Hematopoietic multipotent progenitor cell treated with erythropoietin and hydrocortisone succinate and interleukin-3 and kit ligand, for 4 days (in vitro differentiated cells): ENCODE data around the gene RTN4IP1.
A peak's percentile ranks its signal among the peaks of the same experiment; 100 is the strongest.

Experiments used
- DNase-seq: peaks from one replicate; pipeline ENCODE4 v3.0.0-alpha.2; 2015

RTN4IP1 gene, protein sequence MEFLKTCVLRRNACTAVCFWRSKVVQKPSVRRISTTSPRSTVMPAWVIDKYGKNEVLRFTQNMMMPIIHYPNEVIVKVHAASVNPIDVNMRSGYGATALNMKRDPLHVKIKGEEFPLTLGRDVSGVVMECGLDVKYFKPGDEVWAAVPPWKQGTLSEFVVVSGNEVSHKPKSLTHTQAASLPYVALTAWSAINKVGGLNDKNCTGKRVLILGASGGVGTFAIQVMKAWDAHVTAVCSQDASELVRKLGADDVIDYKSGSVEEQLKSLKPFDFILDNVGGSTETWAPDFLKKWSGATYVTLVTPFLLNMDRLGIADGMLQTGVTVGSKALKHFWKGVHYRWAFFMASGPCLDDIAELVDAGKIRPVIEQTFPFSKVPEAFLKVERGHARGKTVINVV

DNA sequence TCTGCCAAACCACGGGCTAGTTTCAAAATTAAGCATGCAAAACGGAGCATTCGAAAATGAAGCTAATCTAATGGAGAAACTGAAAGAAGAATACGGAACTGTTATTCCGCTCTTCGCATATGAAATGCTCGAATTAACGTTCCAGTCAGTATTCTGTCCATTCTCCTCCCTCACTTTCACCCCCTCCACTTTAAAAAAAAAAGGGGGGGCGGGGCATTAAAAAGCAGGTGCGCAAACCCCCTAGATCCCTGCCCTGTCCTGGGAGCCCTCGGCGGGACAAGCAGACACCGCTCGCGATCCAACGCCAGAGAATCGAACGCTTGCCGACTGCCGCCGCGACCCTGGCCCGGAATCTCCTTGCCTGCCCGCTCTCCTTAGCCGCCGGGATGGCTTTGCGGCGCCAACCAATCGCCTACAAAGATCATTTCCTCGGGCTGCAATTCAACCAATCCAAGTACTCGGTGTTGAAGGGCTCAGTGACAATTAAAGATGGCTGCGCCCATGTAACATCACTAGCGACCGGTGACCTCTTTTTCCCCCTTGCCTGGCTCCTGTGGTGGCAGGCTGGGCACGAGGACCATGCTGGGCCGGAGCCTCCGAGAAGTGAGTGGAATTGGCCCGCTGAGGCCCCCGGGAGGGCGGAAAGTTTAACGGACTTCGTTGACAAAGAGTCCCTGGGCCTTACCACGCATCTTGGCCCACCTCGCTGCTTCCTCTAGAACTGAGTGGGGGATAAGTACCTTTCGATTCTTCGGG is at the start of gene RTN4IP1, which contains the start of gene QRSL1:
TSS of gene RTN4IP1 (minus strand) at position 396 of the 756 bp plus-strand sequence. CDS start 477 bp downstream, outside the sequence.
TSS of gene QRSL1 (plus strand) at position 476 of the 756 bp plus-strand sequence. CDS start at position 580, 104 bp downstream.
- peak; percentile 96 for DNase-seq

DNA sequence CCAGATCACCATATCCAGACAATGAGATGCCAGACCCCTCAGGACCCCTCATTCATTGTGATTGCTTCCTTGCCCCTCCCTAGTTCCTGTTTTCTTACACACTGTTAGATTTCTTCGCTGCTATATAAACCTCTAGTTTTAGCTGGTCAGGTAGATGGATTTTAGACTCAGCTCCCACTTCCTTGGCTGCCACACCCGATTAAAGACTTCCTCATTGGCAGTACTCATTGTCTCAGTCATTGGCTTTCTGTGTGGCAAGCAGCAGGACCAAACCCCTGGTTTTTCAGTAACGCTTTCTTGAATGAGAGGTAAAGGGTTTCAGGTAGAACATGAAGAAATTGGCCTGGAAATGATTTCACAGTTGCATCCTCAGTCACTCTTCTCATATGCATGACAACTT is 48.0 kb upstream of the RTN4IP1 start:
- no peak for DNase-seq

DNA sequence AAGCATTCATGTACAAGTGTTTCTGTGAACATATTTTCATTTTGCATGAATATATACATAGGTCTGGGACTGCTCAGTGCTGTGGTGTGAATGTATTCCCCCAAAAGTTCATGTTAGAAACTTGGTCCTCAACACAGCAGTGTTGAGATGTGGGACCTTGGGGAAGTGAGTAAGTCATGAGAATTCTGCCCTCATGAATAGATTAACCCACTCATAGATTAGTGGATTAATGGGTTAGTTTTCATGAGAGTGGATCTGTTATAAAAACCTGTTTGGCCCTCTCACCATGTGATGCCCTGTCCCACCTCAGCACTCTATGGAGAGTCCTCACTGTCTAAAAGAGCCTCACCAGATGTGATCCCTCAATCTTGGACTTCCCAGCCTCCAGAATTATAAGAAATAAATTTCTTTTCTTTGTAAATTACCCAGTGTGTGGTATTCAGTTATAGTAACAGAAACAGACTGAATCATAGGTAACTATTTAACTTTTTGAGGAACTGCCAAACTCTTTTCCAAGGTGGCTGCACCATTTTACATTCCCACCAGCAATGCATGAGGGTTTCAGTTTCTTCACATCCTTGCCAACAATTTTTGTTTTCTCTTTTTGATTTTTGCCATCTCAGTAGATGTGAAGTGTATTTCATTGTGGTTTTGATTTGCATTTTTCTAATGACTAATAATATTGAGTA is 45.4 kb upstream of the RTN4IP1 start:
- DNase-seq: no peak

DNA sequence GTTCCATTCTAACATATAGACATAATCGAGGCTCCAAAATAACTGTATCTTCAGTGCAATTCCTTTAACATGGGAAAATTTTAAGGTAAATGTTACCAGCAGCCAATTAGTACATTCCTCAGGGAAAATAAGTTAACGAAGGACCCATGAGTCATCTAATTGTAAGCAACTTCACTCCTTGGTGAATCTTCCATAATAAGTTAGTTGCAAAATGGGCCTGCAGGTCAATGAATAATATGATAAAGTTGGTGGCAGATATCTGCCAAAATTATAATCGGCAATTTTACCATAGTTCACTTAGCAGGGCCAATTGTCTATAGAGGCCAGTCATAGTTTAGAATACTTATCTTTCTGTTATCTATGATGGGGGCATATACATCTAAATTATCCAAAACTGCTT is 42.4 kb upstream of the RTN4IP1 start:
- DNase-seq: no peak

DNA sequence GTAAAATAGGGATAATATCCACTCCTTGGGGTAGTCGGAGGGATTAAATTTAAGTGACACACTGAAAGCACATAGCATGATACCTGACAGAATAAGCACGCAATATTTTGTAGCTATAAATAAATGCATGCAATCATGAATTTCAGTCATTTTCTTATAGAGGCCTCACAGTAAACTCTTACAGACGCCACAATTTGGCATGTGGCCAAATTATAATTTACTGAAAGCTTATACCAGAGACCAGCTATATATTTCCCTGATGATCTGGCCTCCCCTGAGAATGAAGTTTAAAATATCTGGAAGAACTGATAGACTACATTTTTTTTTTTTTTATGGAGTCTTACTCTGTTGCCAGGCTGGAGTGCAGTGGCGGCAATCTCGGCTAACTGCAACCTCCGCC is 40.9 kb upstream of the RTN4IP1 start:
- peak; percentile 6 for DNase-seq

DNA sequence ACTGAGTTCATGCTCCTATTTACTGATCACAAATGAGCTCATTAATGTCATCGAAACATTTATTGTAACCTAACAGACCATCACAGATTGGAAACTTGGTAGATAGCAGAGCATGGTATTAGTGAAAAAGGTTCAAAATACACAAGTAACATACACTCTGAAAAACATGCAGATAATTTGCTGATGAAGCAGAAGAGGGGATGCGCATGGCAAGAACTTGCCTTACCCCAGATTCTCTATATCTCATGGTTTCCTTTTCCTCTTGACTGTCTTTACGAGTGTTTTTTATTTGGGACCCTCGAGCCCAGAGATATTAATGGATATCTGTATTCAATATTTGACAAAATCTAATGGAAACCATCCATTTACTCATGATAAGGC is 37.7 kb upstream of the RTN4IP1 start:
- no peak for DNase-seq

DNA sequence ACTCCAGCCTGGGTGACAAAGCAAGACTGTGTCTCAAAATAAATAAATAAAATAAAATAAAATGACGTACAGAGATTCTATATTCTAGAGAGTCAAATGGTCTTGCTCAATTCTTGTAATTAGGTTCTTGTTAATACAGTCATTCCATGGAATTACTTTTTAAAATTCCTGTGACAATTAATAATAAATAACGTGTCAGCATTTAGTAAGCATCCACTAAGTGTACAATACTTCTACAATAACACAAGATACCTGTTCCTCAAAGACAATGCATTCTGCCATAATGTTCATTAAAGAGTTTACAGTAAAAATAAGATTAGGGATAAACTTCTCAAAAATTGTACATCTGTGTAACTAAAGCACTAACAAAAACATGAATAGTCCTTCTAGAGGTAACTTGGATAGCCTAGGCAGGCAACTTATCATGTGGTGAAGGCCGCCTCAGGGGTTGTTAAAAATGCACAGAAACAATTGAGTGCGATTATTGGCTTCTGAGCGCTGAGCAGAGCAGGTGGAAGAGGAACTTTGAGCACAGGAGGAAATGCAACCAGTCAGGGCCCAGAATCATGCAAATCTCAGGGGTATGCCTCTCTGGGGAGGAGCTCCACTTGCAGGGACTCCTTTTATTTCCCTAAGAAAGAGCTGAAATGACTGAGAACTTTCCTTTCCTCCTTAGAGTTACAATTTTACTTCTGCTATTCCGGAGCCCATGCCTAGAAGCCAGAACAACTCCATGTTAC is 37.2 kb upstream of the RTN4IP1 start:
- peak; percentile 8 for DNase-seq

DNA sequence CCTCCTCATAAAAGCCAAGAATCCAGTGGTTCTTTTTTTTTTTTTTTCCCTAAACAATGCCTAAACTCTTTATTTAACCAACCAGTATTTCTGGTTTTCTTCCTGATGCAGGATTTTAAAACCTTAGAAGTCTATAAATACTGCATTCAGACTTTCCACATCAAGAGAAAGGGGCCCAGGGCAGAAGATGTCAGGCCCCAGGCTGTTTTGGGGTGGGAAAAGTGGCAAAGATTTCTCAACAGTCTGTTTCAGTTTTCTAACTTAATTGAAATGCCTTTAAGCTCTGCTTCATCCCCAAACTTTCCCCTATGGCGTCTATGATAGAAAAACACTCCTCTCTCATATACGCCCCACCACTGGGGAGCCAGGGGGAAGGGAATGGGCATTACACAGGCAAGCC is 33.2 kb upstream of the RTN4IP1 start:
- no peak for DNase-seq

DNA sequence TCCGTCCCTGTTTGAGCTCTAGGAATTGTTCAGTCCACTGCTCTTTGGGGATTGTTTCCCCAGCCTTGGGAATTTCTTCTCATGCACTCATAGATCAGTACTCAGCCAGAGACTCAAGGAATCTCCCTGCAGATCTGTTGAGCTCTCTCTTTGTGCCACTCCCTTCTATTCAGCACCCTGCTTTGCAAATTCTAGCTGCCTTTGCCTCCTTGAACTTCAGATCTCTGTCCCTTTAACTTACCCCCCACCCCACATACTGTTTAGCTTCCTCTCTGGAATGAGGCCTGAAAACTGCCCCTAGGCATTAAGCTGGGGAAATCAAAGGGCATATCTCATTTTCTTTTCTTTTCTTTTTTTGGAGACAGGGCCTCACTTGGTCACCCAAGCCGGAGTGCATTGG is 30.6 kb upstream of the RTN4IP1 start:
- DNase-seq: no peak

DNA sequence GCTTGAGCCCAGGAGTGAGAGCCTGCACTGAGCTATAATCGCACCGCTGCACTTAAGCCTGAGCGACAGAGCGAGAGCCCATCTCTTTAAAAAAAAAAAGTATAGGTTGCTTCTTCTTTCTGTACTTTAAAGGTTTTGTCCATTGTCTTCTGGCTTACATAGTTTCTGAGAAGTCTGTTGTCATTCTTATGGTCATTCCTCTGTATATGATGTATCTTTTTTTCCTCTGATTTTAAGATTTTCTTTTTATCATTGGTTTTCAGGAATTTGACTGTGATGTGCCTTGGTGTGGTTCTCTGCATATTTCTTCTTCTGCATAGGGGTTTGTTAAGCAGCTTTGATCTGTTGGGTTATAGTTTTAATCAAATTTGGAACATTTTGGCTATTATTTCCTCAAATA is 29.2 kb upstream of the RTN4IP1 start:
- DNase-seq: peak; percentile 29

DNA sequence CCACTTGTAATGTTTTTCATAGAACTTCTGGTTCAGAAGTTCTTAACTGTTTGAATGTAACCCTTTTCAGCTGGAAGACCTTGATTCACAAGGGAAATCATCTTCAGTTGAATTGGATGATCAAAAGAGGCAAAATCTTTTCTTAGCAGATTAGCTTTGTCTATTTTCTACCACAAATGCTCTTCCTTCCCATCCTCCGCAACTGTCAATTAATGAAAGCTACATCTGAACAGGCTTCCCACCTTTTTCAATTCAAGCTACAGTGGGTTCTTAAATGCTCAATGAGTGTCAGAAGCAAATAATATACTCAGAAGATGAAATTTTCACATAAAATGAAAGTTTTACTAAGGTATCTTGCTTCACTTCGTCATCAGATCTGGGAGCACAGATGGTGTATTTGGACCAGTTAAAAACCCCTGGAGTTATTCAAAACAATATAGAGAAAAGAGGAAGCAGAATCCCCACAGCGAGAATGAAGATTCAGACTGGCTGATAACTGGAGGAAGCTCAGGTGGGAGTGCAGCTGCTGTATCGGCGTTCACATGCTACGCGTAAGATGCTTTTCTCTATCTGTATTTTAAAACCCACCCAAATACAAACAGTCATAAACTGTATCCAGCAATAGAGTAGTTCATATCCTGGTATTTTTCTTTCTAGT is 19.5 kb upstream of the RTN4IP1 start:
- peak; percentile 25 for DNase-seq

DNA sequence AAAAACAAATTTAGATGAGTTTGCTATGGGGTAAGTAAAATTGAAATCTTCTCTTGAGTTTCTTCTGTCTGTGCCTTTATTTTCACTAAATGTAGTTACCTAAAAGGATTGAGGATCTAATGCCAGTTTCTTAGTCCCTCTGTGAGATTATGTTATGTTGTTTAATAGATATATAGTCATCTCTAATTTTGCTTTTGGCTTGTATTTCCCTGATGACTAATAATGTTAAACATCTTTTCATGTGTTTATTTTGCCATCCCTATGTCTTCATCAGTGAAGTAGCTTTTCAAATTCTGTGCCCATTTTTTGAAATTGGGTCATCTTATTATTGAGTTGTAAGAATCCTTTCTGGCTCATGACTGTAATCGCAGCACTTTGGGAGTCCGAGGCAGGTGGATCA is 13.8 kb upstream of the RTN4IP1 start:
- DNase-seq: no peak

DNA sequence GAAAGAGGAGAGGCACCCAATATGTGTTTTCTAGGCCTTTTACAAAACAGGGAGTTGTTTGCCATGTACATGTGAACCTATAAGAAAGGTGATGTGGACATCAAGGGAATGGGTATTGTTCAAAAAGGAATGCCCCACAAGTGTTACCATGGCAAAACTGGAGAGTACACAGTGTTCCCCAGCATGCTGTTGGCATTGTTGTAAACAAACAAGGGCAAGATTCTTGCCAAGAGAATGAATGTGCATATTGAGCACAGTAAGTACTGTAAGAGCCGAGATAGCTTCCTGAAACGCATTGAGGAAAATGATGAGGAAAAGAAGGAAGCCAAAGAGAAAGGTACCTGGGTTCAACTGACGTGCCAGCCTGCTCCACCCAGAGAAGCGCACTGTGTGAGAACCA is 13.2 kb upstream of the RTN4IP1 start:
- no peak for DNase-seq

DNA sequence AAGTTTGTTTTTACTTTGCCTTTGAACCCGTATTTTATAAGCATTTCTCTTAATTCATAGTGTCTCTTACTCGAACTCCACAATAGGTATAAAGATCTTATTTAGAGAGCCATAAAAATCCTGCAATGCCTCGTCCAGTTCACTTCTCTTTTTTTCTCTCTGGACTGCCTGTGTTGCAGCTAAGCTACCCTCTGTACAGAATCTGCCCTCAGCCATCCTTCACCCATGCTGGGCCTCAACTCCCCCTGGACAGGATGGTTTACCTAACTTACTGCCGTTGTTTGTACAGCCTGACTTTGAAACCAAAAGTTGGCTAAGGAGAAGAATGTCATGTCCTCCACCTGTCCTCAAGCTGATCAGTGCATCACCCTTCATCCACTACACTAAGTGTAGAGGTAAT is 10.5 kb upstream of the RTN4IP1 start:
- DNase-seq: no peak

DNA sequence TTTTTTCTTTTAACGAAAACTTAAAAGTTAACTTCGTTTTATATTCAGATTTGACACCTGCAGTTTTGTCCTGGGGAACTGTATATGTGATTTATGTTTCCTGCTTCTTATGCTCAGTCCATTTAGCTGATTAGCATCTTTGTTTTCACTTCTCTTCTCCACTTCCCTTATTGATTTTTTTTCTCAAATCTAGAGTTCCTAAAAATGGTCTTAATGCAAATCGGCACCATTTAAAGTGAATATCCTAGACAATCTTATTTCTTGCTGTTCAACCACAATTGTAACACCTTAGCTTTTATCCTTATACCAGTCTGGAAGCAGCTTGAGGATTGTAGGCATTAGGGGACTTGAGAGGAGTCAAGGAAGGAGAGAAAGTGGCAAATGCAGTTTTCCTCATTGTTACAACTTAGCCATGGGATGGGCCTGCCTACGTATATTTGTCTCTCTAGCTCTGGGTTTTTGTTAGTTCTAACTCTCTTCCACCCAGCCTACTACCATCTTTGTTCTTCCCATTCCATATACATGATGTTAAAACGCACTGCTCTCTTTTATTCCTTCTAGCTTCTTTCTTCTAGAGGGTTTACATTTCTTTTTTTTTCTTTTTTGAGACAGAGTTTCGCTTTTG is 8.5 kb upstream of the RTN4IP1 start:
- peak; percentile 41 for DNase-seq

DNA sequence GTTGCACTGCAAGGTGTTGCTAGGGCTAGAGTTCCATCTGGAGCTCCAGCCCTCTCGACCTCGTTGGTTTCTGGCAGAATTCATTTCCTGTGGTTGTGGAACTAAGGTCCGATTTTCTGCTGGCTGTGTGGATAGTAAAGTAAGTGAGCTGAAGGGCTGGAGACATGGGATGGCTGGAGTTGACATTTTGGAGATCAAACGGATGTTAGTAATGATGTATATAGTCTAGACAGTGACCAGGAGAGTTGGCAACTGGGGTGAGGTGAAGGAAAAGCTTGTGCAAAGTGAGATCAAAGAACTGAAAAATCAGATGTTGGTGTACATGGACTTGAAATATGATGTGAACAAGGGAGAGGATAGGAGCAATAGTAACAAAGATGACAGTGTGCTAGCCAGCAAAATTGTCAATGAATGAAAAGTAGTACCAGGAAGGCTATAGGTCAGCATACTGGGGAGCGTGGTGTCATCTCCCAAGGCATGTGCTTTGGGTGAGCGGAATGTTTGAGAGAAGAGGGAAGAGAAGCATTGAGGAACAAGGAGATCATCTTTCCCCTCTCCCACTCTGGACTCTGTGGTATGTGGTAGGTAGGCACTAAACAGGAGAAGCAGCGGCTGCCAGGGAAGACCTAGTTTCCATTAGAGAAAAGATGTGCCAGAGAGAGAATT is 7.9 kb upstream of the RTN4IP1 start:
- no peak for DNase-seq

DNA sequence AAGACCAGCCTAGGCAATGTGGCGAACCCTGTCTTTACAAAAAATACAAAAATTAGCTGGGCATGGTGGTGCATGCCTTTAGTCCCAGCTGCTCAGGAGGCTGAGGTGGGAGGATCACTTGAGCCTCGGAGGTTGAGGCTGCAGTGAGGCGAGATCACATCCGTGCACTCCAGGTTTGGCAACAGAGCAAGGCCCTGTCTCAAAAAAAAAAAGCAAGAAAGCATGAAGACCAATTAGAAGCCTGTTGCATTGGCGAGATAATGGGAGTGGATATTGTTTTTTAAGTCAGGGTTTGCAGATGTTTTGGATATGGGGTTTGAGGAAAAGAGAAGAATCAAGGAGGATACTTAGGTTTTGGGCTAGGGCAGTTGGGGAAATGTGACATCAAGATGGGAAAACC is 5.3 kb upstream of the RTN4IP1 start:
- DNase-seq: no peak

DNA sequence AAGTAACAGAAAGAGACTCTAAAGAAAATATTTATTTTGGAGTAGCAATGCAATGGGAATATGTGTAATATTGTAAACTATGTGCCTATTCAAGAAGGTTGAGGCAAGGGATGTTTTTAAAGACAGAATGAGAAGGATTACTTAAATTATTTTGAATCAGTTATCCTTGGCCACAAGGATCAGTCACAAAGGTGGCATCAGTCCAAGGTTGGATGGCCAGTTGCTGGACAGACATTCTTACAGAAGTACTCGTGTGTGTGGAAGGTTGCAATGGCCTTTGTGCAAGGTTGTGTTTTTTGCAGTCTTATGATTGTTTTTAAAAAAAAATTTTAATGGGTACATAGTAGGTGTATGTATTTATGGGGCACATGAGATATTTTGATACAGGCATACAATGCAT is 2.0 kb upstream of the RTN4IP1 start:
- DNase-seq: no peak

DNA sequence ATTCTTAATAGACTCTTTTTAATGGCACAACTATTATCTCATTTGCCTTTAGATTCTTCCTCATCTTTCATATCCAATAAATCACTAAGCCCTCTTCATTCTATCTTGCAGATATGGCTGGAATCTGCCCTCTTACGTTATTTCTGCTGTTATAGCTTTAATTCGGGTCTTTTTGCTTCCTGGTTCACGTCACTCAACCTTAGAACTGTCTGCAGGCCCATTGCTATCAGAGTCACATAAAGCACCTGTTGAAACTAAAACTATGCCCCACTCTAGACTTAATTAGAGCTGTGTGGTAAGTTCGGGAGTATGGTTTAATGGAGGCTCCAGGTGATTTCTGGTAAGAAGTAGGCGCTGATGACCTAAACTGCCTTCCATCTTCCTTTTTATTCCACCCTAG is 1.1 kb upstream of the RTN4IP1 start:
- DNase-seq: peak; percentile 28

DNA sequence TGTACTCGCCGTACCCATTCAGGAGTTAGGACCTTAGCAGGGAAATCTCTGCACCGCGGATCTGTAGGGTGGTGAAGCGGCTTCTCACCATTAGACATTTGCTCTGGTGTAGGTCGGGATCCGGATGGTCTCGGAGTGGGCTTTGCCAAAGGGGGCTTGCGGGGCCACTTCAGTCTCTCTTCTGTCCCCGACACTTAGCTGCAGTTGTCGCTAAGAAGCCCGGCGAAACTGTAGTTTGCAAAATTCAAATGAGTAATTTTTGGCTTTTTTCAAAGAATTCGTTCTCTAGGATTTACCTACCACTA is 513 bp upstream of the RTN4IP1 start:
- DNase-seq: no peak

DNA sequence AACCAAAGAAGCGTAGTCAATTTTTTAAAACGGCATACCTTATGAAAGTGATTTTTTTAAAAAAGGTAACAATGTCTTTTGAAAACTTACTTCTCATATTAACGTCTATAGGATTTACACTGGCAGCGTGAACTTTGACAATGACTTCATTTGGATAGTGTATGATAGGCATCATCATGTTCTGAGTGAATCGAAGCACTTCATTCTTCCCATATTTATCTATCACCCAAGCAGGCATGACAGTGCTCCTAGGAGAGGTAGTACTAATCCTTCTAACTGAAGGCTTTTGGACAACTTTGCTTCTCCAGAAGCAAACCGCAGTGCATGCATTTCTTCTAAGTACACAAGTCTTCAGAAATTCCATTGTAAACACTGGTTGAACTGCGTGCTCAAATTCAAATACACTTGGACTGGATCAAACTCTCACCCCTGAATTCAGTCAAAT is 618 bp downstream of the RTN4IP1 start:
- DNase-seq: peak; percentile 28
